Keratinocyte (primary cell): ENCODE results near the gene PTCHD4.

Experiments used
- CTCF ChIP-seq, 3 experiments: IDR thresholded peaks in 1 of 3; conservative IDR thresholded peaks in 1 of 3; optimal IDR thresholded peaks in 1 of 3; 2 replicates in 2 of 3; 3 replicates in 1 of 3; pipeline versions ENCODE3 to v1.5.1; 2011; ENCODE audit warnings: low read length in 3 of 3, mild to moderate bottlenecking in 3 of 3, moderate library complexity in 2 of 3, control low read depth in 1 of 3, inconsistent platforms in 1 of 3; ENCODE audit not compliant: insufficient read depth in 2 of 3; ENCODE audit errors: extremely low read depth in 1 of 3
- EZH2 ChIP-seq: IDR thresholded peaks from one replicate; pipeline ENCODE4 v1.6.1; 2012; ENCODE audit warnings: inconsistent platforms, mild to moderate bottlenecking, low read length, moderate library complexity

GRCh38 chr6:48111575-48111974 is 578 bp upstream of the PTCHD4 start:
- TF ChIP-seq CTCF (optimal IDR thresholded peaks at IDR 0.05 in 1 of 3, IDR thresholded peaks at IDR 0.05 in 1 of 3, conservative IDR thresholded peaks at IDR 0.05 in 1 of 3; ENCODE audit: extremely low read depth in 1 of 3, insufficient read depth in 2 of 3, low read length in 3 of 3) (no peak), EZH2 (no peak)
